K562 (cell line): ENCODE data around the gene RPL3. TPM values are rescaled to one million over a fixed set of nuclear protein-coding genes. Genes with fewer than 3 reads are reported as not detected.

ENCODE experiments used
- SMC3 ChIP-seq: conservative IDR thresholded peaks from 2 replicates; pipeline ENCODE4 v1.6.1; 2011; ENCODE audit warnings: low read depth, low read length, improper control_type of control experiment; ENCODE audit not compliant: insufficient read depth
- polyA plus RNA-seq, 8 experiments: library from polyadenylated mRNA; depleted of rRNA in 4 of 8; stranded (reverse) in 5 of 8; unstranded in 3 of 8; fragments of >200 nt; fragmentation: Nextera tagmentation in 2 of 8; fragmentation: Illumina TruSeq in 1 of 8; extraction: Ambion mirVana in 2 of 8; extraction: Trizol in 1 of 8; gene quantifications; 2 replicates each; pipeline versions ENCODE4 v1.2.1 to v1.2.3, GENCODE V29; 2011 to 2014; ENCODE audit warnings: inconsistent platforms in 1 of 8, missing spikeins in 1 of 8
- total RNA-seq, 7 experiments: library from RNA; depleted of rRNA in 6 of 7; stranded (reverse); fragments of >200 nt in 6 of 7; fragmentation: Illumina TruSeq in 2 of 7; extraction: Trizol in 2 of 7; gene quantifications; 2 replicates each; pipeline versions ENCODE4 v1.2.1 to v1.2.3, GENCODE V29; 2011 to 2021; ENCODE audit warnings: low replicate concordance in 1 of 7
- TF ChIP-seq, protein P1 (sequence below): fragments of 200-600 bp; sonication (generic); IDR thresholded peaks from one replicate; pipeline ENCODE4 v1.6.1; 2012; ENCODE audit warnings: mild to moderate bottlenecking, low read depth, low read length, inconsistent platforms
- TF ChIP-seq, protein P2 (sequence below): sonication (generic); formaldehyde crosslinking; IDR thresholded peaks from 2 replicates; pipeline ENCODE4 v1.8.1; 2023; ENCODE audit warnings: mild to moderate bottlenecking, missing genetic modification reagents

Gene RPL3
- total and polyA plus RNA-seq, 9 of the 15 experiments (the other 6 are each of a cell fraction or from before 2014, with no cell fraction given) = 1,624 to 4,066 (median 2,565) TPM

DNA sequence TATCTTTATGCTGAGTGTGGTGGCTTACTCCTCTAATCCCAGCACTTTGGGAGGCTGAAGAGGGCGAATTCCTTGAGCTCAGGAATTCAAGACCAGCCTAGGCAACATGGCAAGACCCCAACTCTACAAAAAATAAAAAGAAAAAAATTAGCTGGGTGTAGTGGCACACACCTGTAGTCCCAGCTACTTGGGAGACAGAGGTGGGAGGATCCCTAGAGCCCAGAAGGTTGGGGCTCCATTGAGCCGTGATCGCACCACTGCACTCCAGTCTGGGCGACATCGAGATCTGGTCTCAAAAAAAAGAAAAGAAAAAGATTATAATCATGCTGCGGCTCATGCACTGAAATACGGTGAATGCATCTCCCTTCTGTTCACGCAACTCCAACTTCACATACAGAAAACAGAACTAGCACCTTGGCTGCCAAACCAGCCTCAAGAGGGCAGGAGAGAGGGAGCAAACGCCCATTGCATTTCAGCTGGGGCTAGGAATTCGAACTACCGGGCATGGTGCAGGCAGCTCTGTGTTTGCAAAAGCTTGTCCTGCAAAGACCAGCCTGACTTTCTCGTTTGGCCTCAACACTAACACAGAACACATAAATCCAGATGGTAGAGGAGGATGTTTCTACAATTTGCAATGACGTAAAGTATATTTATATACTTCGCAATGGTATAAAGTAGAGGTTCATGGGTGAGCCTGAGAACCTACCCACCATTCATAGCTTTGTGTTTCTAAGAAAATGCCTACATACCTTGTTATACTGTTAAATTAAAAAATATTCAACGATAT is 24.0 kb upstream of the RPL3 start (continued):
- TF ChIP-seq, protein P1, sequence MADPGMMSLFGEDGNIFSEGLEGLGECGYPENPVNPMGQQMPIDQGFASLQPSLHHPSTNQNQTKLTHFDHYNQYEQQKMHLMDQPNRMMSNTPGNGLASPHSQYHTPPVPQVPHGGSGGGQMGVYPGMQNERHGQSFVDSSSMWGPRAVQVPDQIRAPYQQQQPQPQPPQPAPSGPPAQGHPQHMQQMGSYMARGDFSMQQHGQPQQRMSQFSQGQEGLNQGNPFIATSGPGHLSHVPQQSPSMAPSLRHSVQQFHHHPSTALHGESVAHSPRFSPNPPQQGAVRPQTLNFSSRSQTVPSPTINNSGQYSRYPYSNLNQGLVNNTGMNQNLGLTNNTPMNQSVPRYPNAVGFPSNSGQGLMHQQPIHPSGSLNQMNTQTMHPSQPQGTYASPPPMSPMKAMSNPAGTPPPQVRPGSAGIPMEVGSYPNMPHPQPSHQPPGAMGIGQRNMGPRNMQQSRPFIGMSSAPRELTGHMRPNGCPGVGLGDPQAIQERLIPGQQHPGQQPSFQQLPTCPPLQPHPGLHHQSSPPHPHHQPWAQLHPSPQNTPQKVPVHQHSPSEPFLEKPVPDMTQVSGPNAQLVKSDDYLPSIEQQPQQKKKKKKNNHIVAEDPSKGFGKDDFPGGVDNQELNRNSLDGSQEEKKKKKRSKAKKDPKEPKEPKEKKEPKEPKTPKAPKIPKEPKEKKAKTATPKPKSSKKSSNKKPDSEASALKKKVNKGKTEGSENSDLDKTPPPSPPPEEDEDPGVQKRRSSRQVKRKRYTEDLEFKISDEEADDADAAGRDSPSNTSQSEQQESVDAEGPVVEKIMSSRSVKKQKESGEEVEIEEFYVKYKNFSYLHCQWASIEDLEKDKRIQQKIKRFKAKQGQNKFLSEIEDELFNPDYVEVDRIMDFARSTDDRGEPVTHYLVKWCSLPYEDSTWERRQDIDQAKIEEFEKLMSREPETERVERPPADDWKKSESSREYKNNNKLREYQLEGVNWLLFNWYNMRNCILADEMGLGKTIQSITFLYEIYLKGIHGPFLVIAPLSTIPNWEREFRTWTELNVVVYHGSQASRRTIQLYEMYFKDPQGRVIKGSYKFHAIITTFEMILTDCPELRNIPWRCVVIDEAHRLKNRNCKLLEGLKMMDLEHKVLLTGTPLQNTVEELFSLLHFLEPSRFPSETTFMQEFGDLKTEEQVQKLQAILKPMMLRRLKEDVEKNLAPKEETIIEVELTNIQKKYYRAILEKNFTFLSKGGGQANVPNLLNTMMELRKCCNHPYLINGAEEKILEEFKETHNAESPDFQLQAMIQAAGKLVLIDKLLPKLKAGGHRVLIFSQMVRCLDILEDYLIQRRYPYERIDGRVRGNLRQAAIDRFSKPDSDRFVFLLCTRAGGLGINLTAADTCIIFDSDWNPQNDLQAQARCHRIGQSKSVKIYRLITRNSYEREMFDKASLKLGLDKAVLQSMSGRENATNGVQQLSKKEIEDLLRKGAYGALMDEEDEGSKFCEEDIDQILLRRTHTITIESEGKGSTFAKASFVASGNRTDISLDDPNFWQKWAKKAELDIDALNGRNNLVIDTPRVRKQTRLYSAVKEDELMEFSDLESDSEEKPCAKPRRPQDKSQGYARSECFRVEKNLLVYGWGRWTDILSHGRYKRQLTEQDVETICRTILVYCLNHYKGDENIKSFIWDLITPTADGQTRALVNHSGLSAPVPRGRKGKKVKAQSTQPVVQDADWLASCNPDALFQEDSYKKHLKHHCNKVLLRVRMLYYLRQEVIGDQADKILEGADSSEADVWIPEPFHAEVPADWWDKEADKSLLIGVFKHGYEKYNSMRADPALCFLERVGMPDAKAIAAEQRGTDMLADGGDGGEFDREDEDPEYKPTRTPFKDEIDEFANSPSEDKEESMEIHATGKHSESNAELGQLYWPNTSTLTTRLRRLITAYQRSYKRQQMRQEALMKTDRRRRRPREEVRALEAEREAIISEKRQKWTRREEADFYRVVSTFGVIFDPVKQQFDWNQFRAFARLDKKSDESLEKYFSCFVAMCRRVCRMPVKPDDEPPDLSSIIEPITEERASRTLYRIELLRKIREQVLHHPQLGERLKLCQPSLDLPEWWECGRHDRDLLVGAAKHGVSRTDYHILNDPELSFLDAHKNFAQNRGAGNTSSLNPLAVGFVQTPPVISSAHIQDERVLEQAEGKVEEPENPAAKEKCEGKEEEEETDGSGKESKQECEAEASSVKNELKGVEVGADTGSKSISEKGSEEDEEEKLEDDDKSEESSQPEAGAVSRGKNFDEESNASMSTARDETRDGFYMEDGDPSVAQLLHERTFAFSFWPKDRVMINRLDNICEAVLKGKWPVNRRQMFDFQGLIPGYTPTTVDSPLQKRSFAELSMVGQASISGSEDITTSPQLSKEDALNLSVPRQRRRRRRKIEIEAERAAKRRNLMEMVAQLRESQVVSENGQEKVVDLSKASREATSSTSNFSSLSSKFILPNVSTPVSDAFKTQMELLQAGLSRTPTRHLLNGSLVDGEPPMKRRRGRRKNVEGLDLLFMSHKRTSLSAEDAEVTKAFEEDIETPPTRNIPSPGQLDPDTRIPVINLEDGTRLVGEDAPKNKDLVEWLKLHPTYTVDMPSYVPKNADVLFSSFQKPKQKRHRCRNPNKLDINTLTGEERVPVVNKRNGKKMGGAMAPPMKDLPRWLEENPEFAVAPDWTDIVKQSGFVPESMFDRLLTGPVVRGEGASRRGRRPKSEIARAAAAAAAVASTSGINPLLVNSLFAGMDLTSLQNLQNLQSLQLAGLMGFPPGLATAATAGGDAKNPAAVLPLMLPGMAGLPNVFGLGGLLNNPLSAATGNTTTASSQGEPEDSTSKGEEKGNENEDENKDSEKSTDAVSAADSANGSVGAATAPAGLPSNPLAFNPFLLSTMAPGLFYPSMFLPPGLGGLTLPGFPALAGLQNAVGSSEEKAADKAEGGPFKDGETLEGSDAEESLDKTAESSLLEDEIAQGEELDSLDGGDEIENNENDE = peak; percentile 76
- TF ChIP-seq SMC3 = 0 out of 2 replicates have a peak, but pooled peaks have one; percentile 24
- TF ChIP-seq, protein P2, sequence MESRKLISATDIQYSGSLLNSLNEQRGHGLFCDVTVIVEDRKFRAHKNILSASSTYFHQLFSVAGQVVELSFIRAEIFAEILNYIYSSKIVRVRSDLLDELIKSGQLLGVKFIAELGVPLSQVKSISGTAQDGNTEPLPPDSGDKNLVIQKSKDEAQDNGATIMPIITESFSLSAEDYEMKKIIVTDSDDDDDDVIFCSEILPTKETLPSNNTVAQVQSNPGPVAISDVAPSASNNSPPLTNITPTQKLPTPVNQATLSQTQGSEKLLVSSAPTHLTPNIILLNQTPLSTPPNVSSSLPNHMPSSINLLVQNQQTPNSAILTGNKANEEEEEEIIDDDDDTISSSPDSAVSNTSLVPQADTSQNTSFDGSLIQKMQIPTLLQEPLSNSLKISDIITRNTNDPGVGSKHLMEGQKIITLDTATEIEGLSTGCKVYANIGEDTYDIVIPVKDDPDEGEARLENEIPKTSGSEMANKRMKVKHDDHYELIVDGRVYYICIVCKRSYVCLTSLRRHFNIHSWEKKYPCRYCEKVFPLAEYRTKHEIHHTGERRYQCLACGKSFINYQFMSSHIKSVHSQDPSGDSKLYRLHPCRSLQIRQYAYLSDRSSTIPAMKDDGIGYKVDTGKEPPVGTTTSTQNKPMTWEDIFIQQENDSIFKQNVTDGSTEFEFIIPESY = 0 out of 2 replicates have a peak, but pooled peaks have one; percentile 22
